HTR-8/SVneo (cell line): ENCODE measurements around the gene THOC2.
"Not testable (repeated sequence)": the region's sequence is repeated elsewhere in the genome, so short reads cannot be mapped to it uniquely, and the experiment has no call there.

Experiments
- DNase-seq: peaks from one replicate; pipeline ENCODE4 v3.0.0; 2011; ENCODE audit warnings: low spot score, mixed read lengths; ENCODE audit not compliant: insufficient read length
- FAIRE-seq: peaks from 2 replicates; lab custom pipeline; 2011; peaks lifted over from hg19 to GRCh38; lab: Jason Lieb, UNC

The THOC2 gene

GRCh38 chrX:123739474-123739873, 6.6 kb upstream of the THOC2 start:
- DNase-seq (no peak), FAIRE-seq (no peak)

- DNase-seq, result no peak
- FAIRE-seq, result no peak
Observed at GRCh38 chrX:123738378-123738940, 5.6 kb upstream of the THOC2 start.

DNA sequence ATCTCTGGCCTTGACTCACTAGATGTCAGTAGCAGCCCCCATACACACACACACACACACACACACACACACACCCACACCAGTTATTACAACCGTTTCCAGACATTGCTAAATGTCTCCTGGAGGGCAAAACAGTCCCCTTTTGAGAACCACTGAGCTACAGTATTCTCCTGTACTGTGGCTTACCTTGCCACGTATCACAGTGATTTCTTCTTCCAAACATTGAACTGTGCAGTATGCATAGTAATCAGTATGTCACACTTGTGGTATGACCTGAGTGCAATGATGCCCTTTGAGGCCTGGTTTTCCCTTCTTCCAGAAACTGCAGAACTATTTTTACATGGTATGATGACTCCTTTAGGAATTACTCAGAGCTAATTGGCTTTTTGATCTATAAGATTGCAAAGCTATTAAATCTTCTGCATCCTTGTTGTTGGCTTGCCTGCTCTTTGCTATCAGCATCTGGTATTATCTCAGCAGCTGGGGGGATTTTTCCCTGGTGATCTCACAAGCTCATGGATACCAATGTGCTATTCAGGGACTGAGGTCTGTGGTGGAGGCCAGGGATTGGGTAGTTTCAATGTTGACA, 3.6 kb upstream of the THOC2 start:
- DNase-seq, result no peak
- FAIRE-seq, result no peak

DNA sequence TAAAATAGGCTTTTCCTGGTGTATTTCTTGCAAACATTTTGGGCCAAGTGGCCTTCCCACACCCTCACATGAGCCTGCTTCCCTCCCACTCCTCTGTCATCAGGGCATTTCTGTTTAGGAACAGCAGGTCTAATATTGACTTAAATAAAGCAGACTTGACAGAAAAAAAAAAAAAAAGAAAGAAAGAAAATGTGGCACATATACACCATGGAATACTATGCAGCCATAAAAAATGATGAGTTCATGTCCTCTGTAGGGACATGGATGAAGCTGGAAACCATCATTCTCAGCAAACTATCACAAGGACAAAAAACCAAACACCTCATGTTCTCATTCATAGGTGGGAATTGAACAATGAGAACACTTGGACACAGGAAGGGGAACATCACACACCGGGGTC, 2.3 kb upstream of the THOC2 start:
- DNase-seq, FAIRE-seq: not testable (repeated sequence)

- DNase-seq, FAIRE-seq: not testable (repeated sequence)
Observed at GRCh38 chrX:123734079-123734478, 1.2 kb upstream of the THOC2 start.

GRCh38 chrX:123731987-123732669, 724 bp downstream of the THOC2 start:
- FAIRE-seq (no peak), DNase-seq (no peak)

DNA sequence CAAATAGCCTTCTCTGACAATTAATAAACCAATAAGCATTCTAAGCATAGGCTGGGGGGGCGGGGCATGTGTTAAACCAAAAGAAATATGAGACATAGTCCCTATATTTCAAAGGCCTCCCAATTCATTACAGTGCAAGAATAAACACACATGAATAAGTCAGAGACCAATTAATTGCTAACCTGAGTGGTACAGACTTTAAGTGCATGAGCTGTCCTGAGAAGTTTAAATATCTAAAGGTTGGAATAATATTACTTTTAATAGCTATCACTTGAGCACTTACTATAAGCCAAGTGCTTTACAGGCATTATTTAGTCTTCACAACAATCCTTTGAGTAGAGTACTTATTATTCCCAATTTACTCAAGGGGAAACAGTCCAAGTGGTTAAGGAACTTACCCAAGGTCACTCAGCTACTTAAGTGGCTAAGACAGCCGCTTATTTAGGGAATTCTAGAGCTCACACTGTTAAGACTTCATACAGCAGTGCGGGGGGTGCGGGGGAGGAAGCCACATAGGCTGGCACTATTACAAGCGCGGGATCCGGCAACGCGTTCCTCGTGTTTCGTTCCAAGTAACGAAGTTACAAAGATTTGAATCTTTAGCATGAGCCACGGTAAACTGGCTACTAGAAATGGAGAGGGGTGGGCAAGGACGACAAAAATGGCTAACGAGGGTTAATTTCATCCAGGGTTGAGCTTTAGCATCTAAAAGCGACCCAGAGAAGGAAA, 1.4 kb downstream of the THOC2 start:
- FAIRE-seq, result no peak
- DNase-seq, result no peak

DNA sequence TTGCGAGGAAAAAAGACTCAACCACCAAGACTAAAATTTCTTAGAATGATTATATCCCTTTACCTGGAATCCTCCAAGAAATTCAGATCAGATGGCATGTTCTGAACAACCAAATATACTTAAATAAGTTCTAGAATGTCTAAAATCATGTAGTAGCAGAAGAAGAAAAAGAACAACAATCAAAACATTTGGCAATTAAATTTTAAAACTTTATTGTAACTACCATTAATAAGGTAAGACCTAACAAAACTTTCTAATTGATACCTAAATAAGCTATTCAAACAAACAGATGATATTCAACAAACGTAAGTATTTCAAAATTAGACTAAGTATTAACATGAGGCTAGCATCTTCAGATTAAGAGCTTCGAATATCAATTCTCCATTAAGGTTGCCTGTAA, 4.3 kb downstream of the THOC2 start:
- DNase-seq, result no peak
- no peak for FAIRE-seq

- FAIRE-seq (no peak), DNase-seq (no peak)
Observed at GRCh38 chrX:123728016-123728415, 4.8 kb downstream of the THOC2 start.

GRCh38 chrX:123722193-123722592, 10.7 kb downstream of the THOC2 start:
- FAIRE-seq, DNase-seq: not testable (repeated sequence)

DNA sequence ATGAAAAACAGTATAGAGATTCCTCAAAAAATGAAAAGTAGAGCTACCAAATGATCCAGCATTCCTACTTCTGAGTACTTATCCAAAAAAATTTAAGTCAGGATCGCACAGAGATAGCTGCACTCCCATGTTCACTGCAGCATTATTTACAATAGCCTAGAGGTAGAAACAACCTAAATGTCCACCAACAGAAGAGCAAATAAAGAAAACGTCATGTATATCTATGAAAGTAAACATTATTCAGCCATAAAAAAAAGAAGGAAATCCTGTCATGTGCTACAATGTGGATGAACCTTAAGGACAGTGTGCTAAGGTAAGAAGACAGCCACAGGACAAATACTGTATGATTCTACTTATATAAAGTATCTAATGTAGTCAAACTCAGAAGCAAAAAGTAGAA, 12.4 kb downstream of the THOC2 start:
- FAIRE-seq (no peak), DNase-seq (no peak)

DNA sequence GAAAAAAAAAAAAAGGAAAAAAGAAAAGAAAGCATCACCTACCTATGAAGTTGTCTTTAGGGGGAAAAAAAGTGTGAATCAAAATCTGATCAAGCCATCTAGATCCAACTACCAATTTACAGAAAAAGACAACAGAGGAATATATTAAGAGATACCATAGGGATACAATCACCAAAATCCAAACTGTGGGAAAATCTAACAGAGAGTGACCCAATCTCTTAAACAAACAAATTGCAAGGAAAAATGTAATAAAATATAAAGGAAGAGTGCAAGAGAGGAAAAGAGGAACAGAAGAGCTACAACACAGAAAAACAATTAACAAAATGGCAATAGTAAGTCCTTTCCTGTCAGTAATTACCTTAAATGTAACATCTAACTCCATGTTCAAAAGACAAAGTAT, 19.0 kb downstream of the THOC2 start:
- no peak for DNase-seq
- no peak for FAIRE-seq

GRCh38 chrX:123713434-123713833, 19.4 kb downstream of the THOC2 start:
- DNase-seq (no peak), FAIRE-seq (no peak)

DNA sequence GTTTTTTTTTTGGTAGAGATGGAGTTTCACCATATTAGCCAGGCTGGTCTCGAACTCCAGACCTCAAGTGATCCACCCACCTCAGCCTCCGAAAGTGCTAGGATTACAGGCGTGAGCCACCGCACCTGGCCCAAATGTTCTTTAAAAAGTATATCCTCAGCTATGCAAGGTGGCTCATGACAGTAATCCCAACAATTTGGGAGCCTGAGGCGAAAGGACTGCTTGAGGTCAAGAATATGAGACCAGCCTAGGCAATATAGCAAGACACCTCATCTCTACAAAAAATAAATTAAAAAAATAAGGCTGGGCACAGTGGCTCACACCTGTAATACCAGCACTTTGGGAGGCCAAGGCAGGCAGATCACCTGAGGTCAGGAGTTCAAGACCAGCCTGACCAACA, 21.7 kb downstream of the THOC2 start:
- FAIRE-seq, DNase-seq: not testable (repeated sequence)

DNA sequence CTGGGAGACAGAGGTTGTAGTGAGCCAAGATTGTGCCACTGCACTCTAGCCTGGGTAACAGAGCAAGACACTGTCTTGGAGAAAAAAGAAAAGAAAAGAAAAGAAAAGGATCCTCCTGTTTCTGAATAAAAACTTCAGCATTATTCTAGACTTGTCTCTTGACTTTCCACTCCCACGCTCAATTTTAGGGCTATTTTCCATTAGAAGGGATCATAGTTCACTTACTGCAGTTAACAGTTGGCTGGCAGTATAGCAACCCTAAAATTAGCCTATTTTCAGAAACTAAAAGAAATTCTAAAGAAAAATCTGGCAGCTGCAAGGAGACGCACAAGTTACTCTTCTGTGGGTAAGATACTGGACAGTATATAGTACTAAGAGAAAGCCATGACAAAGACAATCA, 28.1 kb downstream of the THOC2 start:
- DNase-seq, result no peak

GRCh38 chrX:123698979-123699520, 33.8 kb downstream of the THOC2 start:
- no peak for DNase-seq
- FAIRE-seq, result no peak

More for the DNA sequence above, 28.1 kb downstream of the THOC2 start:
- no peak for FAIRE-seq

DNA sequence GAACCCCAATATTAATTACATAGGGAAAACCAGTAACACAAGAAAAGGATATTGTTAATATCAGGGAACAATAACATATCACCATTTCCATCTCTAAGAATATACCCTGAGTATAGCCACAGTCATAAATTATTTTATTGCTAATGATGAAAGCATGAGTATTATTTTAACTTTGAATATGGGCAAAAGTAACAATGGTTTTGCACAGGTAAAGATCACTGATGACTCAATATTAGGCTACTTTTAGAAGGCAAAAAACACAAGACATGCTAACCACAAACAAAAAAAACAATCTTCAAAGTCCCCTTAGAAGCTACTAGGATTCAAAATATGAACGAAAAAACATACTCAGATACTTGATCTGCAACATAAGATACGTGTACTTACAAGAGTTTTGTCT, 36.5 kb downstream of the THOC2 start:
- no peak for DNase-seq
- FAIRE-seq, result no peak

GRCh38 chrX:123695242-123695641, 37.6 kb downstream of the THOC2 start:
- DNase-seq (no peak), FAIRE-seq (no peak)

DNA sequence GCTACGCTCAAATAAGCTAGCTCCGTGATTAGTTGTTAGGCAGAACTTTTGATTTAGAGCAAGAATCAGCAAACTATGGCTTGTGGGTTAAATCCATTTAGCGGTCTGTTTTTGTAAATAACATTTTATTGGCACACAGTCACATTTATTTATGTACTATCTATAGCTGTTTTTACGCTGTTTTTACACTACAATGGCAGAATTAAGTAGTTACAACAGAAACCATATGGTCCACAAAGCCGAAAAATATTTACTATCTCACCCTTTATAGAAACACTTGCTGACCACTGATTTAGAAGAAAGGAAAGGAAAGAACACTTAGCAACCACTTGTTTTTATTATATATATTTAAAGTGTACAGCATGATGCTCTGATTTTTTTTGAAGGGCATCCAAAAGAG, 41.1 kb downstream of the THOC2 start:
- FAIRE-seq (no peak), DNase-seq (no peak)

- FAIRE-seq, result no peak
Observed at GRCh38 chrX:123688524-123688923, 44.3 kb downstream of the THOC2 start.

DNA sequence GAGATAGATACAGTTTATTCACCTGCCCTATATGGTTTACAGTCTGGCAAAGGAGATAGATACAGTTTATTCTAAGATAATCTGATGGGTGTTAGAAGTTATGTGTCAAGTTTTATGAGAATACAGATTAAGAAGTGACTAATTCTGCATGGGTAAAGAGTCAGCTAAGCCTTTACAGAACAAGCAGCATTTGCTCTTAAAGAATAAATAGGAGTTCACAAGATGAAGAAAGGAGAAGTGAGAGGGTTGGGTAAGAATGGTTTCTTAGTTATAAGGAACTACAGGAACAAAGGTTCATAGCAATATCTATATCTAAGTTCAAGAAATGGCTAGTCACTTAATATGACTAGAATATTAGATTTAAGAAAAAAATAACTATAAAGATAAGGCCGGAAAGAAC, 47.6 kb downstream of the THOC2 start:
- no peak for DNase-seq

More at GRCh38 chrX:123688524-123688923, 44.3 kb downstream of the THOC2 start:
- no peak for DNase-seq

More for the DNA sequence above, 47.6 kb downstream of the THOC2 start:
- FAIRE-seq, result no peak
